Stomach (tissue), 4 donors: Measurements from ENCODE around the gene BAZ2B.

ENCODE experiments used
- CTCF ChIP-seq, 7 experiments: fragments of 450-650 bp in 4 of 7; fragments of 200-600 bp in 3 of 7; sonication (generic) in 3 of 7; IDR thresholded peaks; one replicate each; pipeline ENCODE4 v1.5.1; 2016 to 2019; ENCODE audit warnings: antibody characterized with exemption in 7 of 7, control low read depth in 2 of 7, mild to moderate bottlenecking in 1 of 7
- POLR2A ChIP-seq, 4 donors: fragments of 450-650 bp; IDR thresholded peaks; one replicate each; pipeline ENCODE4 v1.6.1; 2016; ENCODE audit warnings: antibody characterized with exemption in 4 of 4, control low read depth in 2 of 4, mild to moderate bottlenecking in 1 of 4, moderate library complexity in 1 of 4

GRCh38 chr2:159572459-159572858 lies 43.9 kb downstream of the BAZ2B start:
- no peak for TF ChIP-seq CTCF (IDR thresholded peaks at IDR 0.05)
- TF ChIP-seq POLR2A (IDR thresholded peaks at IDR 0.05): no peak
